Activated CD4-positive, alpha-beta T cell treated with anti-CD3 and anti-CD28 coated beads for 4 hours (primary cell): ENCODE measurements around the gene SEL1L.
"Not testable (repeated sequence)": the region's sequence is repeated elsewhere in the genome, so short reads cannot be mapped to it uniquely, and the experiment has no call there.

ENCODE experiments used
- DNase-seq, 2 donors: peaks; one replicate each; pipeline ENCODE4 v3.0.0-alpha.2; 2020

The SEL1L gene

GRCh38 chr14:81523616-81524015, 10.0 kb downstream of the SEL1L start:
- no peak for DNase-seq

- DNase-seq: no peak
These were observed 10.6 kb downstream of the SEL1L start for GRCh38 chr14:81523016-81523415.

GRCh38 chr14:81521356-81521755, 12.3 kb downstream of the SEL1L start:
- no peak for DNase-seq

- no peak for DNase-seq
These were observed 14.2 kb downstream of the SEL1L start for GRCh38 chr14:81519200-81520011.

- no peak for DNase-seq
These were observed 15.8 kb downstream of the SEL1L start for GRCh38 chr14:81517798-81518398.

- no peak for DNase-seq
These were observed 16.5 kb downstream of the SEL1L start for GRCh38 chr14:81516986-81517797.

GRCh38 chr14:81515927-81516326, 17.7 kb downstream of the SEL1L start:
- DNase-seq: not testable (repeated sequence)

- DNase-seq: not testable (repeated sequence)
These were observed 20.8 kb downstream of the SEL1L start for GRCh38 chr14:81512826-81513225.

GRCh38 chr14:81511111-81511904, 22.3 kb downstream of the SEL1L start:
- no peak for DNase-seq

- no peak for DNase-seq
These were observed 23.7 kb downstream of the SEL1L start for GRCh38 chr14:81509838-81510452.

- no peak for DNase-seq
These were observed 24.3 kb downstream of the SEL1L start for GRCh38 chr14:81509321-81509720.

- DNase-seq: no peak
These were observed 27.2 kb downstream of the SEL1L start for GRCh38 chr14:81506487-81506886.

GRCh38 chr14:81504864-81505263, 28.8 kb downstream of the SEL1L start:
- DNase-seq: no peak

GRCh38 chr14:81485781-81486180, 47.9 kb downstream of the SEL1L start:
- no peak for DNase-seq

GRCh38 chr14:81485372-81485771, 48.3 kb downstream of the SEL1L start:
- DNase-seq: no peak

- no peak for DNase-seq
These were observed 49.5 kb downstream of the SEL1L start for GRCh38 chr14:81484120-81484519.

GRCh38 chr14:81480741-81481140, 52.9 kb downstream of the SEL1L start:
- DNase-seq: no peak

- DNase-seq: no peak
These were observed 55.2 kb downstream of the SEL1L start for GRCh38 chr14:81478446-81478845.

GRCh38 chr14:81476816-81477215, 56.8 kb downstream of the SEL1L start:
- DNase-seq: no peak

- no peak for DNase-seq
These were observed 58.8 kb downstream of the SEL1L start for GRCh38 chr14:81474685-81475324.

- no peak for DNase-seq
These were observed 59.5 kb downstream of the SEL1L start for GRCh38 chr14:81474148-81474492.
